Vagina (tissue), 2 donors: ENCODE measurements around the gene ADAM11. TPM values are rescaled to one million over a fixed set of nuclear protein-coding genes. Genes with fewer than 3 reads are reported as not detected.
"Not testable (repeated sequence)": the region's sequence is repeated elsewhere in the genome, so short reads cannot be mapped to it uniquely, and the experiment has no call there.

Experiments used
- DNase-seq, 2 donors: peaks; one replicate each; pipeline ENCODE4 v3.0.0-alpha.2; 2017; ENCODE audit errors: extremely low spot score in 2 of 2
- H3K27ac ChIP-seq: fragments of 200-600 bp; sonication (generic); one replicate; pipeline ENCODE4 v1.5.1; 2019
- H3K27me3 ChIP-seq: fragments of 200-600 bp; sonication (generic); one replicate; pipeline ENCODE4 v1.5.1; 2019
- H3K36me3 ChIP-seq, 2 donors: fragments of 200-600 bp; sonication (generic); one replicate each; pipeline ENCODE4 v1.5.1; 2017 to 2019
- H3K4me1 ChIP-seq: fragments of 200-600 bp; sonication (generic); one replicate; pipeline ENCODE4 v1.5.1; 2019
- H3K4me3 ChIP-seq, 2 donors: fragments of 200-600 bp; sonication (generic); 1 replicate in 1 of 2; 2 replicates in 1 of 2; pipeline ENCODE4 v1.5.1; 2016 to 2019
- H3K9me3 ChIP-seq: fragments of 200-600 bp; sonication (generic); one replicate; pipeline ENCODE4 v1.5.1; 2019
- POLR2A ChIP-seq, 2 donors: fragments of 450-650 bp; IDR thresholded peaks; one replicate each; pipeline ENCODE4 v1.6.1; 2017; ENCODE audit warnings: antibody characterized with exemption in 2 of 2, mild to moderate bottlenecking in 2 of 2, moderate library complexity in 2 of 2
- POLR2AphosphoS5 ChIP-seq, 2 donors: sonication (generic); formaldehyde crosslinking; IDR thresholded peaks; one replicate each; pipeline ENCODE4 v1.9.0; 2017; ENCODE audit warnings: antibody characterized with exemption in 2 of 2, mild to moderate bottlenecking in 2 of 2, low read depth in 1 of 2; ENCODE audit not compliant: insufficient read depth in 1 of 2
- intact Hi-C: fragments of 100-400 bp; cut with DNase I; formaldehyde crosslinking; loops from one replicate; pipeline ENCODE4 v1.15.1; 2023
- total RNA-seq: library from RNA; depleted of rRNA; stranded (reverse); fragments of >200 nt; gene quantifications from one replicate; pipeline ENCODE4 v1.2.3, GENCODE V29; 2016
- TF ChIP-seq, protein P1 (sequence below), 3 experiments: fragments of 450-650 bp in 2 of 3; fragments of 200-600 bp in 1 of 3; sonication (generic) in 1 of 3; IDR thresholded peaks; one replicate each; pipeline ENCODE4 v1.5.1; 2017 to 2019; ENCODE audit warnings: antibody characterized with exemption in 3 of 3, mild to moderate bottlenecking in 2 of 3, moderate library complexity in 2 of 3

The ADAM11 gene
- total RNA-seq, 1 donor from 2014 or later = 3.7 TPM

DNA sequence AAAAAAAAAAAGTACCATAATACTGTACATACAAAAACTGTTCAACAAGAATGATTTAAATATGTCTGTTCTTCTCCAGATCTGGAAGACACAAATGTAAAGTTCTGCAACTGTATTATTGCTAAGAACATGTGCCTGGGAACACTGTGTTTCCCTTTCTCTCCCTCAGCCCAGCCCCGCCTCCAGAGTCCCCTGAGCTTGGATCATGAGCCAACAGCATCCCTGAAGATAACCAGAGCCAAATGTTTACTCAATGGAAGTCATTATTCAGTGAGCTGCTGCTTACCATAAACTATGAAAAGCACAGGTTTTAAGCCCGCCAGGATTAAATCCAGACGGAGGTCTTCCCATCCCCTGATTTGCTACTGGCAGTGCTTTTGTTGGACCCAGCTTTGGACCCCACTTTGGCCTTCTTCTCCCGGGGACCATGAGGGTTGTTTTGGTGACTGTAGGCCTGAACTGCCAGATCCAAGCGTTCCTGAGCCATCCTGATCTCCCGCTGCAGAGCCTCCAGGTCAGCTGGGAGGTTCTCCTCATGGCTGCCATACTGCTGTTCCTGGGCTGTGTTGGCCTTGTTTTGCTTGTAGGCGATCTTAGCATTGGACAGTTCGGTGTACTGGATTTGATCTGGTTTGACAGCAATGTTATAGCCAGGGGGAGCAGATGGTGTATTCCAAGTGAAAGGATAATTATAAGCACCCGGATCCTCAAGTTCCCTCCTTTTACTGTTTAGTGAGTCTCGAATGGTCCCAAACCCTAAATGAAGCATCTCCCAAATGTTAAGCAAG lies 45.7 kb downstream of the ADAM11 start:
- Histone ChIP-seq H3K36me3 (peaks cover 0 to 10% of the 10 kb centered on the region in 2 donors), H3K4me3 (no peak overlapping the region), H3K4me1 (peaks cover 5% of the 10 kb centered on the region), H3K9me3 (no peaks in the 10 kb centered on the region), H3K27ac (peak overlapping the region; percentile 54), H3K27me3 (no peaks in the 10 kb centered on the region)
- DNase-seq = no peak
- TF ChIP-seq, protein P1, sequence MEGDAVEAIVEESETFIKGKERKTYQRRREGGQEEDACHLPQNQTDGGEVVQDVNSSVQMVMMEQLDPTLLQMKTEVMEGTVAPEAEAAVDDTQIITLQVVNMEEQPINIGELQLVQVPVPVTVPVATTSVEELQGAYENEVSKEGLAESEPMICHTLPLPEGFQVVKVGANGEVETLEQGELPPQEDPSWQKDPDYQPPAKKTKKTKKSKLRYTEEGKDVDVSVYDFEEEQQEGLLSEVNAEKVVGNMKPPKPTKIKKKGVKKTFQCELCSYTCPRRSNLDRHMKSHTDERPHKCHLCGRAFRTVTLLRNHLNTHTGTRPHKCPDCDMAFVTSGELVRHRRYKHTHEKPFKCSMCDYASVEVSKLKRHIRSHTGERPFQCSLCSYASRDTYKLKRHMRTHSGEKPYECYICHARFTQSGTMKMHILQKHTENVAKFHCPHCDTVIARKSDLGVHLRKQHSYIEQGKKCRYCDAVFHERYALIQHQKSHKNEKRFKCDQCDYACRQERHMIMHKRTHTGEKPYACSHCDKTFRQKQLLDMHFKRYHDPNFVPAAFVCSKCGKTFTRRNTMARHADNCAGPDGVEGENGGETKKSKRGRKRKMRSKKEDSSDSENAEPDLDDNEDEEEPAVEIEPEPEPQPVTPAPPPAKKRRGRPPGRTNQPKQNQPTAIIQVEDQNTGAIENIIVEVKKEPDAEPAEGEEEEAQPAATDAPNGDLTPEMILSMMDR (IDR thresholded peaks at IDR 0.05) = no peak
- TF ChIP-seq POLR2AphosphoS5 (IDR thresholded peaks at IDR 0.05; ENCODE audit: insufficient read depth in 1 of 2, low read depth in 1 of 2) (peak in 1 of 2 donors; percentile 67), POLR2A (IDR thresholded peaks at IDR 0.05) (no peak)
- intact Hi-C loops = no loop called here

DNA sequence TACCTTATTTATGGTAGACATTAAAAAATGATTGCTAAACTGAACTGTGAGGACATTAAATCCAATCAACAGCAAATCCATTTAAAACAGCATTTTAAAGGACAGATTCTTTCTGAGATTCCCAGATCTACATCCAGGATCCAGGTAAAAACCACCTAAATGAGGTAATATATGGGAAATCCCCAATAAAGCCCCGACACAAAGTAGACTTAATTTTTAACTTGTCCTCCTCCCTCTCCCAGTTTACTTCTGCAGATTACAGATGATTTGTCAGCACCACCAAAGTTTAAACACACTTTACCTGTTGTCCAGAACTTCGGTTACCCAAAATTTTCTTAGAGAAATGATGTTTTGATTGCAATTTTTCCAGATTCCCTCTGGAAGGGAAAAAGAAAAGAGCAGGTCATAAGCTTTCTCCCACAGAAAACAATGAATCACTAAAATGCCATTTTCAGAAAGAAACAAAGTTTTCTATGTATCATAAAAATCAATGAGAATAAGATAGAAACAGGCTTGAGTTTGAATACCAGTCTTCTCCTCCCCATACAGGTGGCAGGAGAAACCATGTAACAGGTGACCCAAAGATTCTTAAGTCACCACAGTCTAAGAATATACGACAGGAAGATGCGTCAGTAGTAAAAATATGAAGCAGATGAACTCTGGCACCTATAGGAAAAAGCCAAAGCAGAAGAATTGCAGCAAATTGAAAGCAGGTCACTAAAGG lies 48.5 kb downstream of the ADAM11 start:
- peaks cover 0 to 10% of the 10 kb centered on the region in 2 donors for H3K36me3 ChIP-seq
- no peak overlapping the region for H3K4me3 ChIP-seq
- no peaks in the 10 kb centered on the region for H3K9me3 ChIP-seq
- no peak overlapping the region for H3K27ac ChIP-seq
- H3K4me1 ChIP-seq = peaks cover 5% of the 10 kb centered on the region
- no peak for TF ChIP-seq POLR2AphosphoS5 (IDR thresholded peaks at IDR 0.05; ENCODE audit: insufficient read depth in 1 of 2, low read depth in 1 of 2)
- TF ChIP-seq POLR2A (IDR thresholded peaks at IDR 0.05) = no peak
- TF ChIP-seq, protein P1 (IDR thresholded peaks at IDR 0.05) = no peak
- DNase-seq = no peak
- intact Hi-C loops = no loop called here
- no peaks in the 10 kb centered on the region for H3K27me3 ChIP-seq

DNA sequence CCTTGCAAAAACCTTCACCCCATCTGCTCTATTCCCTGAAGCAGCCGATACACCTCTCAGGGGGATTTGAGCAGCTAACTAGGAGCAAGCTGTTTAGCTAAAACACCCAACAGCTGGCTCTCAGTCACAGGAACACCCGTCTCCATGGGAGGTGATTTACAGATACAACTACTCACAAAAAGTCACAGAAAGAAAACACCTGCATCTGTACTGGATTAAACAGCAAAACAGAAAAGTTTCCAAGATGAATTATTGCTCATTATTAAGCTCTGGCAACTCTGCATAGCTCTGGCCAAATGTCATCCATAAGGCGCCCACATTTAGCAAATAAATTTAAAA lies 49.0 kb downstream of the ADAM11 start:
- no peak overlapping the region for H3K27ac ChIP-seq

DNA sequence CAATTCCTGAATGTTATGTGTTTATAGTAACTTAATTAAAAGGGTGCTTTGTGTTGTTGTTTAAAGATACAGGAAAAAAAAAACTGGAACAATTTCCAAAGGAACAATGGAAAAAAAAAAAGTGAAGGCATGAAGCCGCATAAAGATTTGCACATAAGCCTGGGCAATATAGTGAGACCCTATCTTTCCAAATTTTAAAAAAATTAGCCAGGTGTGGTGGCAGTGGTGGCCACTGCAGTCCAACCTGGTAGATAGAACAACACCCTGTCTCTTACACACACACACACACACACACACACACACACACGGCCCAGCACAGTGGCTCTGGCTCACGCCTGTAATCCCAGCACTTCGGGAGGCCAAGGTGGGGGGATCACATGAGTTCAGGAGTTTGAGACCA lies 49.4 kb downstream of the ADAM11 start:
- Histone ChIP-seq H3K27me3 (no peaks in the 10 kb centered on the region), H3K36me3 (peaks cover 0 to 10% of the 10 kb centered on the region in 2 donors), H3K4me1 (peaks cover 5% of the 10 kb centered on the region), H3K9me3 (no peaks in the 10 kb centered on the region), H3K4me3 (no peak overlapping the region), H3K27ac (no peak overlapping the region)
- TF ChIP-seq POLR2AphosphoS5 (IDR thresholded peaks at IDR 0.05; ENCODE audit: insufficient read depth in 1 of 2, low read depth in 1 of 2) (no peak), POLR2A (IDR thresholded peaks at IDR 0.05) (no peak)
- TF ChIP-seq, protein P1 (IDR thresholded peaks at IDR 0.05) = no peak
- no peak for DNase-seq
- intact Hi-C loops = no loop called here

More for the DNA sequence above, 49.0 kb downstream of the ADAM11 start:
- intact Hi-C loops = no loop called here
- Histone ChIP-seq H3K27me3 (no peaks in the 10 kb centered on the region), H3K4me3 (no peak overlapping the region), H3K36me3 (peaks cover 0 to 10% of the 10 kb centered on the region in 2 donors), H3K4me1 (peaks cover 5% of the 10 kb centered on the region), H3K9me3 (no peaks in the 10 kb centered on the region)
- no peak for TF ChIP-seq POLR2AphosphoS5 (IDR thresholded peaks at IDR 0.05; ENCODE audit: insufficient read depth in 1 of 2, low read depth in 1 of 2)
- DNase-seq = no peak

DNA sequence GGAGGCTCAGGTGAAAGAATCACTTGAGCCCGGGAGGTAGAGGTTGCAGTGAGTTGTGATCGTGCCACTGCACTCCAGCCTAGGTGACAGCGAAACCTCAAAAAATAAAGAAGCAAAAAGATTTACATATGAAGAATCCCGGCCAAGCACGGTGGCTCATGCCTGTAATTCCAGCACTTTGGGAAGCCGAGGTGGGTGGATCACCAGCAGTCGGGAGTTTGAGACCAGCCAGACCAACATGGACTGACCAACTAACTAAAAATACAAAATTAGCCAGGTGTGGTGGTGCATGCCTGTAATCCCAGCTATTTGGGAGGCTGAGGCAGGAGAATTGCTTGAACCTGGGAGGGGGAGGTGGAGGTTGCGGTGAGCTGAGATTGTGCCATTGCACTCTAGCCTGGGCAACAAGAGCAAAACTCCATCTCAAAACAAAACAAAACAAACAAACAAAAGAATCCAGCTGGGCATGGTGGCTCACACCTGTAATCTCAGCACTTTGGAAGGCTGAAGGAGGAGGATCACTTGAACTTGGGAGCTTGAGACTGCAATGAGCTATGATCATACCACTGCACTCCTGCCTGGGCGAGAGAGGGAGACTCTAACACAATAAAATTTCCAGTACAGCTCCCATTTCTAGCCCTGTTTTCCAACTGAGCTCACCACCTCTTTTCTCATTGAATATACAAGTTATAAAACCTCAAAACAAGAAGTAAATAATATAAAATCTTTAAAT lies 50.0 kb downstream of the ADAM11 start:
- intact Hi-C loops, H3K4me3 ChIP-seq, H3K9me3 ChIP-seq, H3K27me3 ChIP-seq, H3K4me1 ChIP-seq, DNase-seq, H3K27ac ChIP-seq: not testable (repeated sequence)
- H3K36me3 ChIP-seq = peaks cover 0 to 10% of the 10 kb centered on the region in 2 donors
